Adrenal gland (tissue), 5 donors: ENCODE results near the gene UPP1.

Experiments
- CTCF ChIP-seq, 6 experiments: fragments of 450-650 bp in 4 of 6; fragments of 200-600 bp in 2 of 6; sonication (generic) in 1 of 6; IDR thresholded peaks; 1 replicate in 5 of 6; 2 replicates in 1 of 6; pipeline versions ENCODE4 v1.5.1 to v1.8.0; 2016 to 2021; ENCODE audit warnings: antibody characterized with exemption in 6 of 6, mild to moderate bottlenecking in 2 of 6, moderate library complexity in 1 of 6
- POLR2A ChIP-seq, 2 donors: fragments of 450-650 bp; IDR thresholded peaks; one replicate each; pipeline ENCODE4 v1.6.1; 2017; ENCODE audit warnings: antibody characterized with exemption in 2 of 2, mild to moderate bottlenecking in 2 of 2, moderate library complexity in 1 of 2
- donor health status: DM: no; HTN: no; CAD: no.

DNA sequence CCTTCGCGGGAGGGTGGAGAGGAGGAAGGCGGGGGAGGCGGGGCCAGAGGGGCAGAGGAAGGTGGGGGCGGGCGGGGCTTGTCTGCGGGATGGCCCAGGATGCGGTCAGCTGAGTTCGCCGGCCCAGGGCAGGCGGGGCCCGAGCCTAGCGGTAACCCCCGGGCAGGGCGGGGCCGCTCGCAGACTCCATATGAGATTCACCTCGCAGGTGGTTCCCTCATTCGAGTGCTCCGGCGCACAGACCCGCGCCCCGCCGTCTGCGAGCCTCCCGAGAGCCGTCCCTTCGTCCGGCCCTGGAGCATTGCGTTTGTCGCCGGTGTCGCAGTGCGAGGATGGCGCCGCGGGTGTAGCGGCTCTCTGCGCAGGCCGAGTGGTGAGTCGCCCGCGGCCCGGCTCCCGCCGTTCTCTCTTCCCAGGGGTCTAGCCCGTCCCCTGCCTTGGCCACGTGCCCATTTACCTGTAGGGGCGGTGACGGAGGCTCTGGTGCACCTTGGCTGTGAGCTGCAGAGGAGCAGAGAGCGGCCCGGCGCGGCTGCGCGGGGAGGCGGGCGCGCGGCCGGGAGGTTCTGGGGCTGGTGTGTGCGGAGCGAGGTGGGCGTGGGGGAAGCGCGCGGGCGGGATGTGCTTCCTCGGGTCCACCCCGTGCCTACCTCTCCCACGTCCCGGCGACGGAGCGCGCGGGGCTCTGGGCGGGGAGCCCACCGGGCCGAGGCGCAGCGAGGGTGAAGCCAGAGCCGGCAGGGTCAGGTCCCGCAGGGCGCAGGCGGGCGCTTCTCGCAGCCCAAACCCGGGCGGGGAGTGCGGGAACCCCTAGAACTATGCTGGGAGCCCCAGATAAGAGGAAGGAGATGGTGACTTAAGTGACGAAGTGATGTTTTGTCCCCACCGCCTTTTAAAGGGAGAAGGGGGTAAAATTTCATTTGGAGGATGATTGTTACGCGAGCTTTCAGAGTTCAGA lies at the start of gene UPP1:
- TF ChIP-seq POLR2A (IDR thresholded peaks at IDR 0.05) (peak; percentile 93 to 94), CTCF (IDR thresholded peaks at IDR 0.05) (peak in 2 of 6 experiments; percentile 2 to 8)
